ENCODE data around the gene GAS1.

GAS1 gene

DNA sequence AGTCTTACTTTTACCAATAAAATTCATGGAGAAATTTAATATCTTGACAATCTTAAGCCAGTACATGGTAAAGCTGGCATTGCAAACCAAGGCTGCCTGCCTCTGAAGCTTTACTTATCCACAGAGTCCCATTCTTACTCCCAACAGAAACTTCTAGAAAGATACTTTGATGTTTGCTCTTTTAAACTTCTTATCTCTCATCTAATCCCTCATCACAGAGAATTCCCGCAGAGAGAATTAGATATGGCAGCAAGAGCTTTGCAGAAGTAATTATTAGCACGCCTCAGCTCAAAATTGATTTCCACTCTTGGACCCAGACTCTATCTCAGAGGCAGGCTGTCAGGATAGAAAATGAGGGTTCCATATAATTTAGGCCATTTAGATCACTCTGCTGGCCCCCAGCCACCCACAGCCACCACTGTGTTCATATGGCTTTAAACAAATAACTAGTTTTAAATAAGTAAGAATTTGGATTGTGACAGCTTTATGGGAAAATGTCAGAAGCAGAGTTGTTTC lies 37.9 kb upstream of the GAS1 start:
- H3K4me1 ChIP-seq: no peaks in the 10 kb centered on the region

GRCh38 chr9:86983620-86984259 lies 36.4 kb upstream of the GAS1 start:
- Histone ChIP-seq H3K4me3 (ENCODE audit: low read depth, low read length) (no peak overlapping the region), H3K9me3 (no peaks in the 10 kb centered on the region), H3K27me3 (no peaks in the 10 kb centered on the region), H3K36me3 (no peaks in the 10 kb centered on the region), H3K4me1 (no peaks in the 10 kb centered on the region)
- TF ChIP-seq, protein P1, sequence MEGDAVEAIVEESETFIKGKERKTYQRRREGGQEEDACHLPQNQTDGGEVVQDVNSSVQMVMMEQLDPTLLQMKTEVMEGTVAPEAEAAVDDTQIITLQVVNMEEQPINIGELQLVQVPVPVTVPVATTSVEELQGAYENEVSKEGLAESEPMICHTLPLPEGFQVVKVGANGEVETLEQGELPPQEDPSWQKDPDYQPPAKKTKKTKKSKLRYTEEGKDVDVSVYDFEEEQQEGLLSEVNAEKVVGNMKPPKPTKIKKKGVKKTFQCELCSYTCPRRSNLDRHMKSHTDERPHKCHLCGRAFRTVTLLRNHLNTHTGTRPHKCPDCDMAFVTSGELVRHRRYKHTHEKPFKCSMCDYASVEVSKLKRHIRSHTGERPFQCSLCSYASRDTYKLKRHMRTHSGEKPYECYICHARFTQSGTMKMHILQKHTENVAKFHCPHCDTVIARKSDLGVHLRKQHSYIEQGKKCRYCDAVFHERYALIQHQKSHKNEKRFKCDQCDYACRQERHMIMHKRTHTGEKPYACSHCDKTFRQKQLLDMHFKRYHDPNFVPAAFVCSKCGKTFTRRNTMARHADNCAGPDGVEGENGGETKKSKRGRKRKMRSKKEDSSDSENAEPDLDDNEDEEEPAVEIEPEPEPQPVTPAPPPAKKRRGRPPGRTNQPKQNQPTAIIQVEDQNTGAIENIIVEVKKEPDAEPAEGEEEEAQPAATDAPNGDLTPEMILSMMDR (IDR thresholded peaks at IDR 0.05; ENCODE audit: low read depth, low read length): no peak
- DNase-seq: no peak

More for the DNA sequence above, 37.9 kb upstream of the GAS1 start:
- TF ChIP-seq, protein P1 (IDR thresholded peaks at IDR 0.05; ENCODE audit: low read depth, low read length): no peak
- no peak overlapping the region for H3K4me3 ChIP-seq (ENCODE audit: low read depth, low read length)
- DNase-seq: no peak
- H3K27me3 ChIP-seq: no peaks in the 10 kb centered on the region
- H3K36me3 ChIP-seq: no peaks in the 10 kb centered on the region
- no peaks in the 10 kb centered on the region for H3K9me3 ChIP-seq

- Histone ChIP-seq H3K36me3 (no peaks in the 10 kb centered on the region), H3K4me1 (no peaks in the 10 kb centered on the region), H3K4me3 (ENCODE audit: low read depth, low read length) (no peak overlapping the region), H3K9me3 (no peaks in the 10 kb centered on the region), H3K27me3 (no peaks in the 10 kb centered on the region)
- DNase-seq: no peak
- TF ChIP-seq, protein P1 (IDR thresholded peaks at IDR 0.05; ENCODE audit: low read depth, low read length): no peak
These were observed 35.9 kb upstream of the GAS1 start for GRCh38 chr9:86983249-86983619.

DNA sequence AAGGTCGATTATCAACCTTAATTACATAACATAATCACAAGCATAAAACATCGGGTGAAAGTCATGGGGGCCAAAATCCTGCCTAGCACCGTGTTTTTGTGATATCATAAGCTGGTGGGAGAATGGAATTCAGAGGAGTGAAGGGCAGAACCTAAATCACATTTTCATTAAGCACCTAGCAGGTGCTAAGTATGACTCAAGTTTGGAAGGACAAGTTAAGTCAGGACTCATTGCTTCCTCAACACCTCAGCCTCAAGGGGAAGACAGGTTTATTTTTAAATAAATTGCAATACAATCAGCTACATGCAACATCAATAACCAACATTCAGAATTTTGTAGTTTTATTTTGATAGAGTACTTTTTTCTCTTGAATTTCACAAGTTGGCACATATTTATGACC lies 33.5 kb upstream of the GAS1 start:
- no peaks in the 10 kb centered on the region for H3K4me1 ChIP-seq
- no peaks in the 10 kb centered on the region for H3K36me3 ChIP-seq
- H3K9me3 ChIP-seq: no peaks in the 10 kb centered on the region
- DNase-seq: no peak
- H3K27me3 ChIP-seq: no peaks in the 10 kb centered on the region
- no peak overlapping the region for H3K4me3 ChIP-seq (ENCODE audit: low read depth, low read length)
- TF ChIP-seq, protein P1 (IDR thresholded peaks at IDR 0.05; ENCODE audit: low read depth, low read length): no peak

DNA sequence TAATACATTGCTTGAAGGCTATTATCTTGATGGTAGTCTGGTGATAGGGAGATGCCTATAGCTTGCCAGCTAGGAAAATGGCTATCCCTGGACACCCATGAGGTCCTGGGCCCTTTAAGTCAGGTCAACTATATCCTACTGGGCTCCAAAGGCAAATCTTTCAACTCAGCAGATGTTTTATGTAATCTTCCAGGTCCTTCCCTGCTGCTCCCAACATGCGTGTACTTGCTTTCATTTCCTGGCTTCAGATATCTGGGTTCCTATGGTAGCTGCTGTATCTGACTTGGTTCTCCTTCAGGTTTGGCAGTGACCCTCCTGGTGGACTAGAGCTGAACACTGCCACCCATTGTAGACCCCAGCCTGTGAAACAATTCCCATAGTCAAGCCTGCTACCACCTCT lies 32.4 kb upstream of the GAS1 start:
- DNase-seq: no peak
- TF ChIP-seq, protein P1 (IDR thresholded peaks at IDR 0.05; ENCODE audit: low read depth, low read length): no peak
- no peaks in the 10 kb centered on the region for H3K36me3 ChIP-seq
- no peaks in the 10 kb centered on the region for H3K4me1 ChIP-seq
- no peak overlapping the region for H3K4me3 ChIP-seq (ENCODE audit: low read depth, low read length)
- H3K9me3 ChIP-seq: no peaks in the 10 kb centered on the region
- no peaks in the 10 kb centered on the region for H3K27me3 ChIP-seq

DNA sequence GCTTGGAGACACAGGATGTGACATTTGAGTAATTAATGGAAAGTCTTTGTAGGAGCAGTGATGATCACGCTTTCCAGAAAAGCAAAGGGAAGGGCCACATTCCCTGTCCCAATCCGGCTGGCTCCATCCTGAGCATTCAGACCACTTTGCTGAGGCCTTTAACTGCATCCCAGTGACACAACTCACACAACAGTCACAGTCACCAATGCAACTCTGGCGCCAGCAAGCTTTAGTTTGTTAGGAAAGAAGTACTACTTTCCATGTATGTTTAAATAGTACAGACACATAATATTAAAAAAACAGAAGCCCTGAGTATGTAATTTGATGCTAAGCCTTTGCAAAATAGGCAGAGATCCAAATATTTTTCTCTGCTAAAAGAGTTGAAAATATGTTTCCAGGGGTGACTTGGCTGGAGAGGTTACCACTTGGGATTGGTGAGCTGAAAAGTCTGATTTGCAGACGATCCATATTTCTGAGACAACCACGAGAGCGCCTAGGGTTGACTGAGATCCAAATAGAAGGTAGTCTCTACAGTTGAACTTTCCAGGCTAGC lies 31.7 kb upstream of the GAS1 start:
- Histone ChIP-seq H3K4me1 (no peaks in the 10 kb centered on the region), H3K27me3 (no peaks in the 10 kb centered on the region), H3K4me3 (ENCODE audit: low read depth, low read length) (no peak overlapping the region), H3K9me3 (no peaks in the 10 kb centered on the region), H3K36me3 (no peaks in the 10 kb centered on the region)
- TF ChIP-seq, protein P1 (IDR thresholded peaks at IDR 0.05; ENCODE audit: low read depth, low read length): no peak
- DNase-seq: no peak
